Mesothelial cell of epicardium (in vitro differentiated cells): ENCODE data around the gene CREB3. TPM values are rescaled to one million over a fixed set of nuclear protein-coding genes. Genes with fewer than 3 reads are reported as not detected.

ENCODE experiments used
- DNase-seq, 2 experiments: peaks; one replicate each; pipeline ENCODE4 v3.0.0; 2021; ENCODE audit warnings: low spot score in 2 of 2; ENCODE audit not compliant: unreplicated experiment in 2 of 2
- H3K27ac Mint-ChIP-seq: 2 replicates; pipeline ENCODE4 v1.8.0; 2021; ENCODE audit warnings: mixed read lengths
- H3K27me3 Mint-ChIP-seq: 2 replicates; pipeline ENCODE4 v1.8.0; 2021; ENCODE audit warnings: low read depth, mixed read lengths
- H3K36me3 Mint-ChIP-seq: 2 replicates; pipeline ENCODE4 v1.8.0; 2021; ENCODE audit warnings: mixed read lengths
- H3K4me1 Mint-ChIP-seq: 2 replicates; pipeline ENCODE4 v1.8.0; 2021; ENCODE audit warnings: mixed read lengths
- H3K4me3 Mint-ChIP-seq: 2 replicates; pipeline ENCODE4 v1.8.0; 2021; ENCODE audit warnings: mild to moderate bottlenecking, moderate library complexity, mixed read lengths
- H3K9me3 Mint-ChIP-seq: 2 replicates; pipeline ENCODE4 v1.8.0; 2021; ENCODE audit warnings: mixed read lengths
- CTCF ChIP-seq: fragments of 200-600 bp; sonication (generic); IDR thresholded peaks from one replicate; pipeline ENCODE4 v1.5.0; 2021; ENCODE audit warnings: antibody characterized with exemption; ENCODE audit not compliant: unreplicated experiment
- total RNA-seq: library from RNA; stranded (reverse); gene quantifications from 3 replicates; pipeline ENCODE4 v1.2.1, GENCODE V29; 2021

Gene CREB3
- total RNA-seq, result 29.1 to 32.7 TPM (median 31.6 TPM) in 3 replicates

- DNase-seq, result peak; percentile 89 to 97
- no peaks in the 10 kb centered on the region for H3K27me3 Mint-ChIP-seq
- peak within 1 kb of the TSS; percentile 99 for H3K27ac Mint-ChIP-seq
- peaks cover 9% of the 10 kb centered on the region for H3K4me1 Mint-ChIP-seq
- no peak for TF ChIP-seq CTCF
- no peaks in the 10 kb centered on the region for H3K9me3 Mint-ChIP-seq
- peaks cover 3% of the 10 kb centered on the region for H3K36me3 Mint-ChIP-seq
- peak within 1 kb of the TSS; percentile 84 for H3K4me3 Mint-ChIP-seq
Measured at GRCh38 chr9:35732185-35732799, at the start of gene CREB3, which contains the start of gene TLN1. Gene CREB3 (plus strand): TSS chr9:35732666. CDS start chr9:35732773, 107 bp downstream. Gene TLN1 (minus strand): TSS chr9:35732195. CDS start chr9:35725694, 6,501 bp downstream.

GRCh38 chr9:35683323-35683722, 49.1 kb upstream of the CREB3 start:
- H3K27ac Mint-ChIP-seq, result no peak overlapping the region
- H3K4me1 Mint-ChIP-seq, result peaks cover 20% of the 10 kb centered on the region
- no peak overlapping the region for H3K4me3 Mint-ChIP-seq
- TF ChIP-seq CTCF, result no peak
- H3K36me3 Mint-ChIP-seq, result peaks cover 32% of the 10 kb centered on the region
- no peak for DNase-seq
- no peaks in the 10 kb centered on the region for H3K27me3 Mint-ChIP-seq
- no peaks in the 10 kb centered on the region for H3K9me3 Mint-ChIP-seq

- no peak overlapping the region for H3K27ac Mint-ChIP-seq
- no peak for DNase-seq
- H3K4me1 Mint-ChIP-seq, result peaks cover 30% of the 10 kb centered on the region
- H3K4me3 Mint-ChIP-seq, result no peak overlapping the region
- no peaks in the 10 kb centered on the region for H3K27me3 Mint-ChIP-seq
- H3K9me3 Mint-ChIP-seq, result no peaks in the 10 kb centered on the region
- peaks cover 32% of the 10 kb centered on the region for H3K36me3 Mint-ChIP-seq
- no peak for TF ChIP-seq CTCF
Measured at GRCh38 chr9:35684921-35685320, 47.5 kb upstream of the CREB3 start.

GRCh38 chr9:35685506-35685905, 47.0 kb upstream of the CREB3 start:
- DNase-seq, result no peak
- Mint-ChIP-seq H3K4me1 (peaks cover 30% of the 10 kb centered on the region), H3K36me3 (peaks cover 32% of the 10 kb centered on the region), H3K4me3 (no peak overlapping the region), H3K9me3 (no peaks in the 10 kb centered on the region), H3K27me3 (no peaks in the 10 kb centered on the region), H3K27ac (no peak overlapping the region)
- no peak for TF ChIP-seq CTCF

GRCh38 chr9:35686222-35687203, 46.0 kb upstream of the CREB3 start:
- Mint-ChIP-seq H3K27ac (peak overlapping the region; percentile 66), H3K9me3 (no peaks in the 10 kb centered on the region), H3K4me1 (peaks cover 33% of the 10 kb centered on the region), H3K4me3 (peak overlapping the region; percentile 6), H3K27me3 (no peaks in the 10 kb centered on the region), H3K36me3 (peaks cover 32% of the 10 kb centered on the region)
- TF ChIP-seq CTCF, result no peak
- no peak for DNase-seq
